Activated B cell treated with CpG ODN at 0.5 μM for 24 hours (primary cell): ENCODE results near the gene UACA. TPM values are rescaled to one million over a fixed set of nuclear protein-coding genes. Genes with fewer than 3 reads are reported as not detected.

Experiments used
- ATAC-seq: fragments of 200-7000 bp; cut with Tn5 transposase; one replicate; pipeline ENCODE4 v1.10.0; 2021; ENCODE audit warnings: low read depth, mild to moderate bottlenecking, moderate library complexity
- CTCF ChIA-PET: fragments of 350-600 bp; sonication (Branson Sonifier 250); formaldehyde crosslinking; loops from one replicate; lab custom pipeline; 2021; ENCODE audit warnings: antibody characterized with exemption; lab: Charles Lee
- POLR2A ChIA-PET: fragments of 350-600 bp; sonication (Branson Sonifier 250); formaldehyde crosslinking; loops from one replicate; lab custom pipeline; 2021; ENCODE audit warnings: antibody characterized with exemption; lab: Charles Lee
- DNase-seq: peaks from one replicate; pipeline ENCODE4 v3.0.0; 2022
- H3K27ac Mint-ChIP-seq: one replicate; pipeline ENCODE4 v1.8.0; 2020; ENCODE audit warnings: mixed read lengths
- H3K27me3 Mint-ChIP-seq: one replicate; pipeline ENCODE4 v1.8.0; 2021; ENCODE audit warnings: mixed read lengths
- H3K36me3 Mint-ChIP-seq: one replicate; pipeline ENCODE4 v1.8.0; 2021; ENCODE audit warnings: low read depth, mixed read lengths
- H3K4me1 Mint-ChIP-seq: one replicate; pipeline ENCODE4 v1.8.0; 2021; ENCODE audit warnings: mixed read lengths
- H3K4me3 Mint-ChIP-seq: one replicate; pipeline ENCODE4 v1.8.0; 2020; ENCODE audit warnings: mild to moderate bottlenecking, mixed read lengths
- H3K9me3 Mint-ChIP-seq: one replicate; pipeline ENCODE4 v1.8.0; 2020; ENCODE audit warnings: mixed read lengths
- CTCF ChIP-seq: fragments of 200-600 bp; IDR thresholded peaks from one replicate; pipeline ENCODE4 v1.8.0; 2022; ENCODE audit warnings: antibody characterized with exemption, mild to moderate bottlenecking
- intact Hi-C: fragments of 100-400 bp; cut with micrococcal nuclease; formaldehyde crosslinking; loops from one replicate; pipeline ENCODE4 v1.15.1; 2024
- total RNA-seq: library from RNA; stranded (reverse); gene quantifications from 2 replicates; pipeline ENCODE4 v1.2.3, GENCODE V29; 2022

The UACA gene
- total RNA-seq, 1 donor from 2014 or later = 1.00 TPM

GRCh38 chr15:70707686-70708300 is 55.6 kb downstream of the UACA start:
- Mint-ChIP-seq H3K4me1 (peaks cover 7% of the 10 kb centered on the region), H3K27me3 (peaks cover 32% of the 10 kb centered on the region), H3K9me3 (no peaks in the 10 kb centered on the region), H3K27ac (no peak overlapping the region), H3K36me3 (no peaks in the 10 kb centered on the region), H3K4me3 (no peak overlapping the region)
- DNase-seq = no peak
- intact Hi-C loops = no loop called here
- ATAC-seq = no peak
- ChIA-PET POLR2A (no interaction called here), CTCF (no interaction called here)
- no peak for TF ChIP-seq CTCF

GRCh38 chr15:70704731-70705130 is 58.6 kb downstream of the UACA start:
- intact Hi-C loops = no loop called here
- peaks cover 7% of the 10 kb centered on the region for H3K4me1 Mint-ChIP-seq
- no peak for TF ChIP-seq CTCF
- no peak overlapping the region for H3K4me3 Mint-ChIP-seq
- ATAC-seq (no peak), DNase-seq (no peak)
- no peaks in the 10 kb centered on the region for H3K9me3 Mint-ChIP-seq
- no peaks in the 10 kb centered on the region for H3K36me3 Mint-ChIP-seq
- ChIA-PET POLR2A (no interaction called here), CTCF (no interaction called here)
- H3K27ac Mint-ChIP-seq = no peak overlapping the region
- peaks cover 28% of the 10 kb centered on the region for H3K27me3 Mint-ChIP-seq

GRCh38 chr15:70704166-70704565 is 59.2 kb downstream of the UACA start:
- no peak for ATAC-seq
- Mint-ChIP-seq H3K36me3 (no peaks in the 10 kb centered on the region), H3K27me3 (peaks cover 28% of the 10 kb centered on the region), H3K4me3 (no peak overlapping the region), H3K4me1 (peaks cover 7% of the 10 kb centered on the region), H3K9me3 (no peaks in the 10 kb centered on the region), H3K27ac (no peak overlapping the region)
- POLR2A ChIA-PET = no interaction called here
- DNase-seq = no peak
- intact Hi-C loops = no loop called here
- no peak for TF ChIP-seq CTCF
- CTCF ChIA-PET = no interaction called here

- Mint-ChIP-seq H3K4me3 (no peak overlapping the region), H3K27ac (no peak overlapping the region), H3K36me3 (no peaks in the 10 kb centered on the region), H3K4me1 (peaks cover 7% of the 10 kb centered on the region), H3K9me3 (no peaks in the 10 kb centered on the region), H3K27me3 (peaks cover 29% of the 10 kb centered on the region)
- intact Hi-C loops = no loop called here
- POLR2A ChIA-PET = no interaction called here
- CTCF ChIA-PET = no interaction called here
- TF ChIP-seq CTCF = no peak
- DNase-seq = no peak
- no peak for ATAC-seq
These were observed 60.1 kb downstream of the UACA start for GRCh38 chr15:70703096-70703878.

- H3K27me3 Mint-ChIP-seq = peaks cover 30% of the 10 kb centered on the region
- CTCF ChIA-PET = interaction anchor here (1.5 kb wide), 1 partner anchor 20 kb away, joined by 4 read pairs; no protein-coding TSS in a partner anchor
- H3K4me1 Mint-ChIP-seq = peaks cover 7% of the 10 kb centered on the region
- no peaks in the 10 kb centered on the region for H3K9me3 Mint-ChIP-seq
- no peak for DNase-seq
- no peak overlapping the region for H3K4me3 Mint-ChIP-seq
- H3K36me3 Mint-ChIP-seq = no peaks in the 10 kb centered on the region
- POLR2A ChIA-PET = no interaction called here
- no peak overlapping the region for H3K27ac Mint-ChIP-seq
- intact Hi-C loops = no loop called here
- TF ChIP-seq CTCF = no peak
- no peak for ATAC-seq
These were observed 60.8 kb downstream of the UACA start for GRCh38 chr15:70702584-70702983.
